H1 (cell line): ENCODE measurements around the gene MBP. TPM values are rescaled to one million over a fixed set of nuclear protein-coding genes. Genes with fewer than 3 reads are reported as not detected.

ENCODE experiments used
- CTCF ChIA-PET: fragments of 300-600 bp; sonication (Branson Sonifier 250); formaldehyde crosslinking; loops from one replicate; lab custom pipeline; 2021; ENCODE audit not compliant: partially characterized antibody; lab: Charles Lee
- POLR2A ChIA-PET: fragments of 300-600 bp; sonication (Branson Sonifier 250); formaldehyde crosslinking; loops from one replicate; lab custom pipeline; 2021; ENCODE audit warnings: inconsistent platforms; ENCODE audit not compliant: partially characterized antibody; lab: Charles Lee
- DNase-seq, 2 experiments: peaks; one replicate each; pipeline versions ENCODE4 v3.0.0 to v3.0.0-alpha.2; 2010 to 2022; ENCODE audit warnings: low spot score in 2 of 2, low read depth in 1 of 2, mixed read lengths in 1 of 2
- FAIRE-seq: peaks from 2 replicates; lab custom pipeline; 2011; peaks lifted over from hg19 to GRCh38; lab: Jason Lieb, UNC
- H2AFZ ChIP-seq: 2 replicates; pipeline ENCODE4 v1.8.1; 2012; ENCODE audit warnings: low read length, inconsistent platforms
- H2AK5ac ChIP-seq: 2 replicates; pipeline ENCODE4 v1.6.1; 2013; ENCODE audit warnings: low read depth, low read length
- H2BK120ac ChIP-seq: replicated peaks from 2 replicates; pipeline ENCODE3; 2013; ENCODE audit warnings: low read depth, low read length, inconsistent platforms
- H2BK12ac ChIP-seq: 2 replicates; pipeline ENCODE4 v1.6.1; 2013; ENCODE audit warnings: low read depth, low read length
- H2BK15ac ChIP-seq: 2 replicates; pipeline ENCODE4 v1.6.1; 2013; ENCODE audit warnings: low read length
- H2BK20ac ChIP-seq: 2 replicates; pipeline ENCODE4 v1.6.1; 2013; ENCODE audit warnings: low read length
- H2BK5ac ChIP-seq: 2 replicates; pipeline ENCODE4 v1.6.1; 2013; ENCODE audit warnings: low read depth, low read length
- H3K14ac ChIP-seq: 2 replicates; pipeline ENCODE4 v1.6.1; 2013; ENCODE audit warnings: inconsistent platforms; ENCODE audit not compliant: insufficient read length
- H3K18ac ChIP-seq: 2 replicates; pipeline ENCODE4 v1.6.1; 2013; ENCODE audit warnings: low read length; ENCODE audit errors: extremely low read depth
- H3K23ac ChIP-seq: 2 replicates; pipeline ENCODE4 v1.6.1; 2013; ENCODE audit warnings: inconsistent platforms; ENCODE audit not compliant: insufficient read length
- H3K23me2 ChIP-seq: 2 replicates; pipeline ENCODE4 v1.6.1; 2013; ENCODE audit warnings: low read depth, low read length
- H3K27ac ChIP-seq: 2 replicates; pipeline ENCODE4 v1.6.1; 2011; ENCODE audit warnings: low read depth, low read length, inconsistent platforms
- H3K27me3 ChIP-seq, 4 experiments: replicated peaks in 1 of 4; 1 replicate in 1 of 4; 2 replicates in 3 of 4; pipeline versions ENCODE4 v1.6.1 to v1.8.1; 2011 to 2013; ENCODE audit warnings: low read length in 3 of 4, mild to moderate bottlenecking in 3 of 4, inconsistent platforms in 2 of 4, mixed read lengths in 2 of 4, moderate library complexity in 1 of 4; ENCODE audit not compliant: control insufficient read depth in 3 of 4, insufficient read depth in 3 of 4; ENCODE audit errors: extremely low read depth in 1 of 4
- H3K36me3 ChIP-seq, 4 experiments: 2 replicates each; pipeline versions ENCODE4 v1.6.1 to v1.8.1; 2011 to 2013; ENCODE audit warnings: mild to moderate bottlenecking in 4 of 4, low read length in 3 of 4, moderate library complexity in 2 of 4, control low read depth in 1 of 4, inconsistent platforms in 1 of 4; ENCODE audit not compliant: insufficient read depth in 4 of 4, control insufficient read depth in 2 of 4
- H3K4ac ChIP-seq: replicated peaks from 2 replicates; pipeline ENCODE3; 2013; ENCODE audit warnings: low read length, low read depth, mixed read lengths, inconsistent platforms; ENCODE audit not compliant: insufficient read length
- H3K4me1 ChIP-seq, 4 experiments: replicated peaks in 1 of 4; 1 replicate in 1 of 4; 2 replicates in 3 of 4; pipeline versions ENCODE4 v1.6.1 to v1.8.1; 2011 to 2013; ENCODE audit warnings: low read length in 3 of 4, inconsistent platforms in 2 of 4, mixed read lengths in 1 of 4; ENCODE audit not compliant: insufficient read depth in 4 of 4, control insufficient read depth in 3 of 4
- H3K4me2 ChIP-seq, 2 experiments: 2 replicates each; pipeline versions ENCODE4 v1.6.1 to v1.8.1; 2011 to 2013; ENCODE audit warnings: low read depth in 2 of 2, low read length in 2 of 2, control low read depth in 1 of 2, inconsistent platforms in 1 of 2, mild to moderate bottlenecking in 1 of 2; ENCODE audit not compliant: insufficient read depth in 1 of 2
- H3K4me3 ChIP-seq, 4 experiments: fragments of 200-600, 300-600 bp in 1 of 4; sonication (generic), shearing (Covaris generic), sonication (Bioruptor Twin) in 1 of 4; 2 replicates each; pipeline versions ENCODE4 v1.5.1 to v1.8.1; 2011 to 2016; ENCODE audit warnings: low read length in 4 of 4, low read depth in 3 of 4, control low read depth in 2 of 4, inconsistent platforms in 2 of 4, mild to moderate bottlenecking in 2 of 4, mixed read lengths in 1 of 4, moderate library complexity in 1 of 4; ENCODE audit not compliant: insufficient read depth in 2 of 4; ENCODE audit errors: extremely low read depth in 1 of 4
- H3K56ac ChIP-seq: replicated peaks from 2 replicates; pipeline ENCODE3; 2013; ENCODE audit warnings: low read depth, mild to moderate bottlenecking, mixed read lengths, low read length, inconsistent platforms; ENCODE audit not compliant: insufficient read length
- H3K79me1 ChIP-seq: 2 replicates; pipeline ENCODE4 v1.6.1; 2013; ENCODE audit warnings: low read depth, low read length, control low read depth
- H3K79me2 ChIP-seq, 2 experiments: 2 replicates each; pipeline versions ENCODE4 v1.6.1 to v1.8.1; 2012 to 2013; ENCODE audit warnings: low read length in 2 of 2, mild to moderate bottlenecking in 2 of 2, inconsistent platforms in 1 of 2; ENCODE audit not compliant: insufficient read depth in 2 of 2, control insufficient read depth in 1 of 2
- H3K9ac ChIP-seq, 4 experiments: replicated peaks in 1 of 4; 1 replicate in 1 of 4; 2 replicates in 3 of 4; pipeline versions ENCODE4 v1.6.1 to v1.8.1; 2011 to 2013; ENCODE audit warnings: low read depth in 3 of 4, low read length in 3 of 4, control low read depth in 2 of 4, mild to moderate bottlenecking in 2 of 4, moderate library complexity in 2 of 4, inconsistent platforms in 1 of 4; ENCODE audit errors: extremely low read depth in 1 of 4
- H3K9me3 ChIP-seq, 2 experiments: 2 replicates each; pipeline versions ENCODE4 v1.6.1 to v1.8.1; 2012 to 2013; ENCODE audit warnings: mild to moderate bottlenecking in 2 of 2, moderate library complexity in 2 of 2, control low read depth in 1 of 2, inconsistent platforms in 1 of 2, low read depth in 1 of 2, low read length in 1 of 2, mixed read lengths in 1 of 2; ENCODE audit not compliant: insufficient read depth in 2 of 2
- H4K20me1 ChIP-seq, 2 experiments: replicated peaks in 1 of 2; 2 replicates each; pipeline versions ENCODE3 to v1.8.1; 2011 to 2013; ENCODE audit warnings: inconsistent platforms in 2 of 2, low read length in 2 of 2, mild to moderate bottlenecking in 1 of 2; ENCODE audit not compliant: insufficient read depth in 2 of 2, control insufficient read depth in 1 of 2
- H4K5ac ChIP-seq: 2 replicates; pipeline ENCODE4 v1.6.1; 2013; ENCODE audit warnings: low read length, low read depth, mixed read lengths, inconsistent platforms; ENCODE audit not compliant: insufficient read length
- H4K8ac ChIP-seq: 2 replicates; pipeline ENCODE4 v1.8.0; 2013; ENCODE audit warnings: mild to moderate bottlenecking, moderate library complexity, low read length, inconsistent platforms; ENCODE audit not compliant: insufficient read depth; ENCODE audit errors: extremely low read depth
- H4K91ac ChIP-seq: replicated peaks from 2 replicates; pipeline ENCODE3; 2013; ENCODE audit warnings: low read length, mixed read lengths, inconsistent platforms; ENCODE audit not compliant: insufficient read length
- BACH1 ChIP-seq: IDR thresholded peaks from 2 replicates; pipeline ENCODE4 v1.6.1; 2012; ENCODE audit warnings: low read length, improper control_type of control experiment
- BRCA1 ChIP-seq: IDR thresholded peaks from 2 replicates; pipeline ENCODE4 v1.6.1; 2012; ENCODE audit warnings: low read depth, low read length, improper control_type of control experiment
- CBX5 ChIP-seq: fragments of 300-800, 300-1000 bp; sonication (generic); IDR thresholded peaks from 2 replicates; pipeline ENCODE4 v1.7.1; 2016; ENCODE audit warnings: antibody characterized with exemption, low read length, low read depth
- RXRA ChIP-seq: IDR thresholded peaks from 2 replicates; pipeline ENCODE4 v1.6.1; 2011; ENCODE audit warnings: low read depth, mild to moderate bottlenecking, low read length, moderate library complexity; ENCODE audit not compliant: insufficient read depth
- SRF ChIP-seq: IDR thresholded peaks from 2 replicates; pipeline ENCODE4 v1.6.1; 2011; ENCODE audit warnings: mild to moderate bottlenecking, low read depth, low read length, moderate library complexity
- WGBS, 2 experiments: shearing (Covaris generic) in 1 of 2; methylation state at CpG; one replicate each; pipeline versions ENCODE4 v1.1.6 to v1.1.7; 2013 to 2015; ENCODE audit warnings: low lambda C conversion rate in 2 of 2, mixed read lengths in 2 of 2, inconsistent platforms in 1 of 2, low coverage in 1 of 2, missing lambda C conversion rate in 1 of 2; ENCODE audit not compliant: insufficient replicate concordance in 2 of 2, insufficient coverage in 1 of 2, insufficient read length in 1 of 2; ENCODE audit errors: extremely low coverage in 1 of 2, missing lambda C conversion rate in 1 of 2; 5-methylcytosine and 5-hydroxymethylcytosine counted together
- polyA plus RNA-seq, 7 experiments: library from polyadenylated mRNA; depleted of rRNA in 3 of 7; stranded (reverse) in 5 of 7; unstranded in 2 of 7; fragments of >200 nt in 5 of 7; fragments of 200-250 nt in 2 of 7; gene quantifications; 1 replicate in 5 of 7; 2 replicates in 1 of 7; 4 replicates in 1 of 7; pipeline versions ENCODE4 v1.2.1 to v1.2.3, GENCODE V29; 2011 to 2013; ENCODE audit warnings: missing spikeins in 2 of 7, mixed read lengths in 2 of 7
- total RNA-seq: library from RNA; stranded (reverse); fragmentation: NEBNext Ultra II Directional; extraction: Animal tissue kit (Norgen Biotek cat#: 25700); gene quantifications from 2 replicates; pipeline ENCODE4 v1.2.1, GENCODE V29; 2021

MBP gene
- total and polyA plus RNA-seq, 2 of the 8 experiments (the other 6 are each of a cell fraction or from before 2014, with no cell fraction given): 7.7 to 19.2 TPM

- no peaks in the 10 kb centered on the region for H4K20me1 ChIP-seq
- H2BK120ac ChIP-seq: no peak overlapping the region
- H3K14ac ChIP-seq: no peak overlapping the region
- H3K36me3 ChIP-seq: no peaks in the 10 kb centered on the region
- 87% methylated on average over 7 of the region's 7 CpGs; no CpG with 5 or more reads in 1 of the 2 experiments for WGBS, 2 experiments
- DNase-seq (no peak), FAIRE-seq (no peak)
- no peak overlapping the region for H3K4ac ChIP-seq
- H3K9me3 ChIP-seq: no peaks in the 10 kb centered on the region
- H2AK5ac ChIP-seq: no peak overlapping the region
- H2BK20ac ChIP-seq: no peak overlapping the region
- H2BK12ac ChIP-seq: no peak overlapping the region
- H3K79me2 ChIP-seq: no peaks in the 10 kb centered on the region
- ChIA-PET CTCF (interaction anchor here (0.6 to 3.1 kb wide), 8 partner anchors 7 to 203 kb away, joined by 3 to 16 read pairs (median 3); no protein-coding TSS in a partner anchor), POLR2A (no interaction called here)
- H3K23ac ChIP-seq: no peak overlapping the region
- H2AFZ ChIP-seq: no peak overlapping the region
- H4K8ac ChIP-seq: no peak overlapping the region
- H3K56ac ChIP-seq: no peak overlapping the region
- H3K27me3 ChIP-seq: no peaks in the 10 kb centered on the region; a peak in 1 of 7 replicates
- H4K5ac ChIP-seq: no peak overlapping the region
- no peaks in the 10 kb centered on the region for H3K79me1 ChIP-seq
- no peak overlapping the region for H4K91ac ChIP-seq
- H3K4me3 ChIP-seq: no peak overlapping the region
- H3K4me2 ChIP-seq: no peak overlapping the region
- H3K23me2 ChIP-seq: no peaks in the 10 kb centered on the region
- H3K27ac ChIP-seq: no peak overlapping the region
- peaks cover 0 to 12% (median 5%) of the 10 kb centered on the region in 4 experiments; a peak in 4 of 7 replicates for H3K4me1 ChIP-seq
- TF ChIP-seq BRCA1: no peak
- no peak for TF ChIP-seq SRF
- no peak for TF ChIP-seq BACH1
- no peak for TF ChIP-seq RXRA
- TF ChIP-seq CBX5: no peak
- TF ChIP-seq, all 59 proteins: peak for 0
- Histone ChIP-seq H2BK5ac (no peak overlapping the region), H2BK15ac (no peak overlapping the region), H3K9ac (no peak overlapping the region), H3K18ac (no peak overlapping the region)
Measured at GRCh38 chr18:77003316-77003715, 129.3 kb downstream of the MBP start.
